Spleen (tissue), 7 donors: ENCODE data around the gene PARD3B.

Source experiments
- POLR2AphosphoS5 ChIP-seq, 3 donors: sonication (generic); formaldehyde crosslinking; IDR thresholded peaks; one replicate each; pipeline ENCODE4 v1.5.1; 2017; ENCODE audit warnings: antibody characterized with exemption in 3 of 3
- TF ChIP-seq, protein P1 (sequence below), 11 experiments: fragments of 200-600 bp in 7 of 11; fragments of 450-650 bp in 4 of 11; sonication (generic) in 4 of 11; IDR thresholded peaks in 8 of 11; conservative IDR thresholded peaks in 3 of 11; 1 replicate in 7 of 11; 2 replicates in 4 of 11; pipeline versions ENCODE4 v1.4.0 to v1.8.0; 2016 to 2021; ENCODE audit warnings: antibody characterized with exemption in 11 of 11, inconsistent platforms in 4 of 11, mild to moderate bottlenecking in 1 of 11
- donor health status: DM: no; HTN: no; CAD: no; lungs with moderate emphysema.
- donor health status: DM: no; HTN: no; CAD: no.
- donor health status: DM: no; HTN: no; CAD: no.

DNA sequence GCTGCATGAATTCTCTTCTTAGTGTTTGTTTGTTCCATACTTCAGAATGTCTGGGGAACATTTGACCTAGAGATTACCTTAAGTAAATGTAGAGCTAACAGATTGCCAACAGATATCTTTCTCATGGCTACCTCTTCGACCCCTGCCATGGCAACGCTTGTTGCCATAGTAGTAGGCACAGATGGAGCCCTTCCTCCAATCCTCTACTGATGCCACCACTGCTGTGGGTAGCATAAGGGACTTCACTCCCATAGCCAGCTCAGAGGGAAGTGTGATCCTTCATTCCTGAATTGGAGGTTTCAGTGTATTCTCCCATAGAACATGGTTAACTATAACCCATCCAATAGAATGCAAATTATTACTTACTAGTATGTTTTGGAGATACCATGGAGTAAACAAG lies 593.5 kb downstream of the PARD3B start:
- TF ChIP-seq, protein P1, sequence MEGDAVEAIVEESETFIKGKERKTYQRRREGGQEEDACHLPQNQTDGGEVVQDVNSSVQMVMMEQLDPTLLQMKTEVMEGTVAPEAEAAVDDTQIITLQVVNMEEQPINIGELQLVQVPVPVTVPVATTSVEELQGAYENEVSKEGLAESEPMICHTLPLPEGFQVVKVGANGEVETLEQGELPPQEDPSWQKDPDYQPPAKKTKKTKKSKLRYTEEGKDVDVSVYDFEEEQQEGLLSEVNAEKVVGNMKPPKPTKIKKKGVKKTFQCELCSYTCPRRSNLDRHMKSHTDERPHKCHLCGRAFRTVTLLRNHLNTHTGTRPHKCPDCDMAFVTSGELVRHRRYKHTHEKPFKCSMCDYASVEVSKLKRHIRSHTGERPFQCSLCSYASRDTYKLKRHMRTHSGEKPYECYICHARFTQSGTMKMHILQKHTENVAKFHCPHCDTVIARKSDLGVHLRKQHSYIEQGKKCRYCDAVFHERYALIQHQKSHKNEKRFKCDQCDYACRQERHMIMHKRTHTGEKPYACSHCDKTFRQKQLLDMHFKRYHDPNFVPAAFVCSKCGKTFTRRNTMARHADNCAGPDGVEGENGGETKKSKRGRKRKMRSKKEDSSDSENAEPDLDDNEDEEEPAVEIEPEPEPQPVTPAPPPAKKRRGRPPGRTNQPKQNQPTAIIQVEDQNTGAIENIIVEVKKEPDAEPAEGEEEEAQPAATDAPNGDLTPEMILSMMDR (IDR thresholded peaks at IDR 0.05 in 8 of 11, conservative IDR thresholded peaks at IDR 0.05 in 3 of 11) = no peak
- TF ChIP-seq POLR2AphosphoS5 (IDR thresholded peaks at IDR 0.05) = no peak
